ENCODE measurements around the gene SPG7.

- no peak for TF ChIP-seq CTCF (tag by site-specific recombination; IDR thresholded peaks at IDR 0.05)
- no peak for TF ChIP-seq ZNF148 (tag by site-specific recombination; IDR thresholded peaks at IDR 0.05; ENCODE audit: borderline replicate concordance)
- no peak for TF ChIP-seq SETDB1 (IDR thresholded peaks at IDR 0.05; ENCODE audit: insufficient read length, low read length)
- TF ChIP-seq KLF16 (tag by site-specific recombination; IDR thresholded peaks at IDR 0.05), result no peak
- TF ChIP-seq ZNF768 (tag by site-specific recombination; IDR thresholded peaks at IDR 0.05), result no peak
- TF ChIP-seq ZNF514 (tag by site-specific recombination; IDR thresholded peaks at IDR 0.05), result no peak
- no peak for TF ChIP-seq ZFP69B (tag by site-specific recombination; IDR thresholded peaks at IDR 0.05)
- no peak for TF ChIP-seq ZNF518A (tag by site-specific recombination; conservative IDR thresholded peaks at IDR 0.05; ENCODE audit: low read depth)
- no peak for TF ChIP-seq ZNF561 (tag by site-specific recombination; IDR thresholded peaks at IDR 0.05; ENCODE audit: borderline replicate concordance)
Measured at GRCh38 chr16:89584768-89585549, 76.8 kb downstream of the SPG7 start.

Data from HEK293 (cell line).